Heart right ventricle (tissue), 16 donors: ENCODE results near the gene SECISBP2. TPM values are rescaled to one million over a fixed set of nuclear protein-coding genes. Genes with fewer than 3 reads are reported as not detected.
A peak's percentile ranks its signal among the peaks of the same experiment; 100 is the strongest.

ENCODE experiments used
- ATAC-seq, 8 donors: fragments of 200-7000 bp; cut with Tn5 transposase; one replicate each; pipeline ENCODE4 v1.9.1; 2020; ENCODE audit warnings: mild to moderate bottlenecking in 8 of 8, moderate library complexity in 8 of 8, moderate number of reproducible peaks in 1 of 8
- DNase-seq, 2 donors: peaks; one replicate each; pipeline ENCODE4 v3.0.0-alpha.2; 2020
- H3K27ac ChIP-seq, 10 donors: fragments of 200-600 bp; sonication (generic) in 2 of 10; one replicate each; pipeline versions ENCODE4 v1.5.0 to v1.8.0; 2020 to 2022; ENCODE audit warnings: mild to moderate bottlenecking in 3 of 10
- H3K27me3 ChIP-seq, 7 donors: fragments of 200-600 bp; one replicate each; pipeline ENCODE4 v1.8.0; 2021 to 2022; ENCODE audit warnings: mild to moderate bottlenecking in 2 of 7
- H3K36me3 ChIP-seq, 9 donors: fragments of 200-600 bp; sonication (generic) in 1 of 9; one replicate each; pipeline versions ENCODE4 v1.5.0 to v1.8.0; 2020 to 2022; ENCODE audit warnings: mild to moderate bottlenecking in 2 of 9
- H3K4me1 ChIP-seq, 9 donors: fragments of 200-600 bp; sonication (generic) in 1 of 9; one replicate each; pipeline versions ENCODE4 v1.5.0 to v1.8.0; 2020 to 2022; ENCODE audit warnings: mild to moderate bottlenecking in 4 of 9
- H3K4me3 ChIP-seq, 10 donors: fragments of 200-600 bp; sonication (generic) in 2 of 10; one replicate each; pipeline versions ENCODE4 v1.5.0 to v1.8.0; 2020 to 2022; ENCODE audit warnings: mild to moderate bottlenecking in 7 of 10, moderate library complexity in 2 of 10
- H3K9me3 ChIP-seq, 11 donors: fragments of 200-600 bp in 10 of 11; sonication (generic) in 2 of 11; one replicate each; pipeline versions ENCODE4 v1.5.0 to v1.8.0; 2013 to 2022; ENCODE audit warnings: mild to moderate bottlenecking in 2 of 11, control low read depth in 1 of 11, moderate library complexity in 1 of 11
- CTCF ChIP-seq, 9 donors: fragments of 200-600 bp; sonication (generic) in 2 of 9; IDR thresholded peaks; one replicate each; pipeline versions ENCODE4 v1.5.0 to v1.8.0; 2021 to 2022; ENCODE audit warnings: antibody characterized with exemption in 9 of 9, mild to moderate bottlenecking in 5 of 9, moderate library complexity in 1 of 9
- WGBS, 2 donors: extraction: QIAGEN DNeasy Blood & Tissue Kit; methylation state at CpG; one replicate each; pipeline ENCODE4 v1.1.7; 2013; ENCODE audit warnings: inconsistent platforms in 1 of 2; 5-methylcytosine and 5-hydroxymethylcytosine counted together
- intact Hi-C, 10 donors: fragments of 100-400 bp; cut with DNase I; formaldehyde crosslinking; loops; one replicate each; pipeline versions ENCODE4 v1.11.1 to v1.14.2; 2022
- polyA plus RNA-seq, 2 donors: library from polyadenylated mRNA; stranded (reverse); fragments of 200-250 nt; gene quantifications; one replicate each; pipeline ENCODE4 v1.2.3, GENCODE V29; 2013
- total RNA-seq, 10 donors: library from RNA; stranded (reverse); fragmentation: NEBNext Ultra II Directional in 3 of 10; extraction: Animal tissue kit (Norgen Biotek cat#: 25700) in 3 of 10; gene quantifications; one replicate each; pipeline versions ENCODE4 v1.2.1 to v1.2.4, GENCODE V29; 2021 to 2023
- donor health status: Arrhythmogenic right ventricular cardiomyopathy.
- donor health status: ischemic (EF 13 %, LVEDD 7.1; RV severe dilation, severe dysfunction).
- donor health status: healthy with polysubstance abuse.
- donor health status: DM: no; HTN: yes; CAD: no.
- donor health status: DM: no; HTN: no; CAD: no.
- donor health status: ischemic (EF 25% LVEDD 6.9; RV normal size, moderate dysfunction).
- donor health status: ischemic (EF 25% LVEDD 5.7; RV mildly dilated, moderate dysfunction).
- donor health status: healthy.
- donor health status: DM: yes; HTN: yes; CAD: no.
- donor health status: Ischemic cardiomyopathy.
- donor health status: ischemic (EF 35%, LVEDD 5.7; RV mildly dilated, moderate dysfunction).
- donor health status: nonischemic (EF 11% LVEDD 7.7; RV severe dilation, severe dysfunction).
- donor health status: DM: yes; HTN: yes; CAD: no.
- donor health status: PGD.
- donor health status: ischemic (EF 29% LVEDD 5.4; RV normal size, mild dysfunction).
- donor health status: nonischemic (EF 23%, LVEDD 6.1; RV moderate dilation, normal function).

The SECISBP2 gene
- total and polyA plus RNA-seq, 12 donors, result 13.9 to 20.1 (median 17.0) TPM

GRCh38 chr9:89375191-89375760 lies 57.0 kb downstream of the SECISBP2 start:
- no peak for DNase-seq
- ATAC-seq, result peak in 3 of 8 donors; percentile 14 to 25 (median 25)
- peaks cover 0 to 24% (median 0%) of the 10 kb centered on the region in 9 donors for H3K4me1 ChIP-seq
- no peak overlapping the region for H3K4me3 ChIP-seq
- peak overlapping the region in 1 of 10 donors; percentile 31 for H3K27ac ChIP-seq
- H3K27me3 ChIP-seq, result no peaks in the 10 kb centered on the region
- no peak for TF ChIP-seq CTCF (IDR thresholded peaks at IDR 0.05)
- 45 to 48% methylated on average over 8 of the region's 8 CpGs for WGBS, 2 donors
- no peaks in the 10 kb centered on the region for H3K9me3 ChIP-seq
- intact Hi-C loops, result no loop called here
- peaks cover 0 to 36% (median 0%) of the 10 kb centered on the region in 9 donors for H3K36me3 ChIP-seq

GRCh38 chr9:89376286-89376685 lies 58.0 kb downstream of the SECISBP2 start:
- no peak overlapping the region for H3K27ac ChIP-seq
- H3K4me1 ChIP-seq, result peaks cover 0 to 24% (median 0%) of the 10 kb centered on the region in 9 donors
- ATAC-seq, result no peak
- 87 to 91% methylated on average over 4 of the region's 4 CpGs for whole genome bisulfite sequencing, 2 donors
- no peak for TF ChIP-seq CTCF (IDR thresholded peaks at IDR 0.05)
- no peak for DNase-seq
- H3K27me3 ChIP-seq, result no peaks in the 10 kb centered on the region
- no peak overlapping the region for H3K4me3 ChIP-seq
- H3K36me3 ChIP-seq, result peaks cover 0 to 46% (median 0%) of the 10 kb centered on the region in 9 donors
- H3K9me3 ChIP-seq, result no peaks in the 10 kb centered on the region
- intact Hi-C loops, result no loop called here

- DNase-seq, result no peak
- intact Hi-C loops, result no loop called here
- H3K27me3 ChIP-seq, result no peaks in the 10 kb centered on the region
- no peak overlapping the region for H3K4me3 ChIP-seq
- 84 to 85% methylated on average over 17 of the region's 17 CpGs for WGBS, 2 donors
- peaks cover 0 to 24% (median 0%) of the 10 kb centered on the region in 9 donors for H3K4me1 ChIP-seq
- no peak overlapping the region for H3K27ac ChIP-seq
- TF ChIP-seq CTCF (IDR thresholded peaks at IDR 0.05), result no peak
- ATAC-seq, result no peak
- no peaks in the 10 kb centered on the region for H3K9me3 ChIP-seq
- peaks cover 0 to 46% (median 0%) of the 10 kb centered on the region in 9 donors for H3K36me3 ChIP-seq
Measured at GRCh38 chr9:89376741-89377351, 58.5 kb downstream of the SECISBP2 start.

- no peak for DNase-seq
- intact Hi-C loops, result no loop called here
- Histone ChIP-seq H3K4me1 (peaks cover 0 to 24% (median 0%) of the 10 kb centered on the region in 9 donors), H3K9me3 (no peaks in the 10 kb centered on the region), H3K27me3 (no peaks in the 10 kb centered on the region), H3K27ac (no peak overlapping the region), H3K4me3 (no peak overlapping the region), H3K36me3 (peaks cover 0 to 51% (median 0%) of the 10 kb centered on the region in 9 donors)
- no peak for ATAC-seq
- 87 to 94% methylated on average over 12 of the region's 12 CpGs for WGBS, 2 donors
- no peak for TF ChIP-seq CTCF (IDR thresholded peaks at IDR 0.05)
Measured at GRCh38 chr9:89377411-89377810, 59.1 kb downstream of the SECISBP2 start.
